Endodermal cell (in vitro differentiated cells): ENCODE data around the gene CR1L. TPM values are rescaled to one million over a fixed set of nuclear protein-coding genes. Genes with fewer than 3 reads are reported as not detected.
A peak's percentile ranks its signal among the peaks of the same experiment; 100 is the strongest.

Source experiments
- DNase-seq: peaks from one replicate; pipeline ENCODE4 v3.0.0-alpha.2; 2017
- H3K27ac ChIP-seq: 2 replicates; pipeline ENCODE4 v1.5.1; 2013; ENCODE audit warnings: mild to moderate bottlenecking, low read depth, low read length, moderate library complexity
- H3K27me3 ChIP-seq: 2 replicates; pipeline ENCODE4 v1.6.1; 2013; ENCODE audit warnings: mild to moderate bottlenecking, low read length, moderate library complexity; ENCODE audit not compliant: insufficient read depth, control insufficient read depth, poor library complexity, severe bottlenecking
- H3K36me3 ChIP-seq: 2 replicates; pipeline ENCODE4 v1.7.0; 2013; ENCODE audit warnings: mild to moderate bottlenecking, low read length, moderate library complexity; ENCODE audit not compliant: control insufficient read depth, insufficient read depth
- H3K4me1 ChIP-seq: one replicate; pipeline ENCODE4 v1.7.0; 2013; ENCODE audit warnings: low read length; ENCODE audit not compliant: control insufficient read depth, insufficient read depth
- H3K4me3 ChIP-seq: 2 replicates; pipeline ENCODE4 v1.5.1; 2013; ENCODE audit warnings: mild to moderate bottlenecking, low read length, moderate library complexity
- H3K9ac ChIP-seq: 2 replicates; pipeline ENCODE4 v1.6.1; 2013; ENCODE audit warnings: mild to moderate bottlenecking, low read length, moderate library complexity; ENCODE audit not compliant: poor library complexity, severe bottlenecking; ENCODE audit errors: extremely low read depth
- H3K9me3 ChIP-seq: 2 replicates; pipeline ENCODE4 v1.6.1; 2013; ENCODE audit warnings: mild to moderate bottlenecking, low read length, moderate library complexity; ENCODE audit not compliant: control insufficient read depth
- H3K27ac Mint-ChIP-seq: 2 replicates; pipeline ENCODE4 v1.8.0; 2020; ENCODE audit warnings: mixed read lengths
- H3K27me3 Mint-ChIP-seq: 2 replicates; pipeline ENCODE4 v1.8.0; 2021; ENCODE audit warnings: mild to moderate bottlenecking, mixed read lengths; ENCODE audit not compliant: insufficient read depth
- H3K36me3 Mint-ChIP-seq: 2 replicates; pipeline ENCODE4 v1.8.0; 2020; ENCODE audit warnings: low read depth, mixed read lengths
- H3K4me1 Mint-ChIP-seq: 2 replicates; pipeline ENCODE4 v1.8.0; 2020; ENCODE audit warnings: mixed read lengths
- H3K4me3 Mint-ChIP-seq: 2 replicates; pipeline ENCODE4 v1.8.0; 2020; ENCODE audit warnings: mild to moderate bottlenecking, moderate library complexity, mixed read lengths
- H3K9me3 Mint-ChIP-seq: 2 replicates; pipeline ENCODE4 v1.8.0; 2020; ENCODE audit warnings: mild to moderate bottlenecking, mixed read lengths
- WGBS, 2 experiments: methylation state at CpG; one replicate each; pipeline versions ENCODE4 v1.1.5 to v1.1.7; 2013; ENCODE audit warnings: missing lambda C conversion rate in 2 of 2, mixed read lengths in 1 of 2; ENCODE audit not compliant: insufficient coverage in 1 of 2, insufficient read length in 1 of 2; 5-methylcytosine and 5-hydroxymethylcytosine counted together
- total RNA-seq, 2 donors: library from RNA; stranded (reverse); fragmentation: NEBNext Ultra II Directional in 1 of 2; extraction: Animal tissue kit (Norgen Biotek cat#: 25700) in 1 of 2; gene quantifications; 2 replicates in 1 of 2; 3 replicates in 1 of 2; pipeline ENCODE4 v1.2.1, GENCODE V29; 2021
- TF ChIP-seq, protein P1 (sequence below): fragments of 200-600 bp; sonication (generic); conservative IDR thresholded peaks from 2 replicates; pipeline ENCODE4 v1.5.0; 2021; ENCODE audit warnings: antibody characterized with exemption, mild to moderate bottlenecking

Gene CR1L
- total RNA-seq, 2 donors from 2014 or later: 1.9 TPM; not detected in 1

GRCh38 chr1:207744000-207744534 is 99.1 kb downstream of the CR1L start:
- no peaks in the 10 kb centered on the region for H3K36me3 ChIP-seq
- H3K27me3 ChIP-seq: no peaks in the 10 kb centered on the region
- TF ChIP-seq, protein P1, sequence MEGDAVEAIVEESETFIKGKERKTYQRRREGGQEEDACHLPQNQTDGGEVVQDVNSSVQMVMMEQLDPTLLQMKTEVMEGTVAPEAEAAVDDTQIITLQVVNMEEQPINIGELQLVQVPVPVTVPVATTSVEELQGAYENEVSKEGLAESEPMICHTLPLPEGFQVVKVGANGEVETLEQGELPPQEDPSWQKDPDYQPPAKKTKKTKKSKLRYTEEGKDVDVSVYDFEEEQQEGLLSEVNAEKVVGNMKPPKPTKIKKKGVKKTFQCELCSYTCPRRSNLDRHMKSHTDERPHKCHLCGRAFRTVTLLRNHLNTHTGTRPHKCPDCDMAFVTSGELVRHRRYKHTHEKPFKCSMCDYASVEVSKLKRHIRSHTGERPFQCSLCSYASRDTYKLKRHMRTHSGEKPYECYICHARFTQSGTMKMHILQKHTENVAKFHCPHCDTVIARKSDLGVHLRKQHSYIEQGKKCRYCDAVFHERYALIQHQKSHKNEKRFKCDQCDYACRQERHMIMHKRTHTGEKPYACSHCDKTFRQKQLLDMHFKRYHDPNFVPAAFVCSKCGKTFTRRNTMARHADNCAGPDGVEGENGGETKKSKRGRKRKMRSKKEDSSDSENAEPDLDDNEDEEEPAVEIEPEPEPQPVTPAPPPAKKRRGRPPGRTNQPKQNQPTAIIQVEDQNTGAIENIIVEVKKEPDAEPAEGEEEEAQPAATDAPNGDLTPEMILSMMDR: no peak
- 88 to 100% methylated on average over 2 to 4 of the region's 4 CpGs for WGBS, 2 experiments
- no peaks in the 10 kb centered on the region for H3K27me3 Mint-ChIP-seq
- H3K36me3 Mint-ChIP-seq: no peaks in the 10 kb centered on the region
- no peak for DNase-seq
- H3K4me1 Mint-ChIP-seq: peaks cover 18% of the 10 kb centered on the region
- H3K4me3 ChIP-seq: no peak overlapping the region
- no peaks in the 10 kb centered on the region for H3K4me1 ChIP-seq
- H3K4me3 Mint-ChIP-seq: no peak overlapping the region
- H3K27ac Mint-ChIP-seq: no peak overlapping the region
- no peak overlapping the region for H3K27ac ChIP-seq
- peaks cover 22% of the 10 kb centered on the region for H3K9me3 Mint-ChIP-seq
- H3K9me3 ChIP-seq: no peaks in the 10 kb centered on the region
- H3K9ac ChIP-seq: no peak overlapping the region

DNA sequence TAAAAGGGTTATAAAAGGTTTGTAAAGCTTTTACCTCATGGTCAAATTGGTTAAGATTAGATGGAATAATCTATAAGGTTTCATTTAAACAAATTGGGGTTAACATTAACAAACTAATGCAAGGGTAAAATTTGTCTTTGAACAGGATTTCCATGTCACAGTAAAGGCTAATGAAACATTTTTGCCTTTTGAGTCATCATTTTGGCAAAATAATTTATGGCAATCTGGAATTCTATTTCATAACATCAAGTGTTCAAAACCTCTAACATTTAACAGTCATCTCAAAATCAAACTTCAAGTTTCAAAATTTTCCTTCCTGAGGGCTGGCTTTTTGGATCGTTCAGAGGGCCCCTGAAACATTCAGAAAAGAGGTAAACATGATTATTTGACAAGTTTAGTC is 100.4 kb downstream of the CR1L start:
- H3K4me1 Mint-ChIP-seq: peaks cover 23% of the 10 kb centered on the region

DNA sequence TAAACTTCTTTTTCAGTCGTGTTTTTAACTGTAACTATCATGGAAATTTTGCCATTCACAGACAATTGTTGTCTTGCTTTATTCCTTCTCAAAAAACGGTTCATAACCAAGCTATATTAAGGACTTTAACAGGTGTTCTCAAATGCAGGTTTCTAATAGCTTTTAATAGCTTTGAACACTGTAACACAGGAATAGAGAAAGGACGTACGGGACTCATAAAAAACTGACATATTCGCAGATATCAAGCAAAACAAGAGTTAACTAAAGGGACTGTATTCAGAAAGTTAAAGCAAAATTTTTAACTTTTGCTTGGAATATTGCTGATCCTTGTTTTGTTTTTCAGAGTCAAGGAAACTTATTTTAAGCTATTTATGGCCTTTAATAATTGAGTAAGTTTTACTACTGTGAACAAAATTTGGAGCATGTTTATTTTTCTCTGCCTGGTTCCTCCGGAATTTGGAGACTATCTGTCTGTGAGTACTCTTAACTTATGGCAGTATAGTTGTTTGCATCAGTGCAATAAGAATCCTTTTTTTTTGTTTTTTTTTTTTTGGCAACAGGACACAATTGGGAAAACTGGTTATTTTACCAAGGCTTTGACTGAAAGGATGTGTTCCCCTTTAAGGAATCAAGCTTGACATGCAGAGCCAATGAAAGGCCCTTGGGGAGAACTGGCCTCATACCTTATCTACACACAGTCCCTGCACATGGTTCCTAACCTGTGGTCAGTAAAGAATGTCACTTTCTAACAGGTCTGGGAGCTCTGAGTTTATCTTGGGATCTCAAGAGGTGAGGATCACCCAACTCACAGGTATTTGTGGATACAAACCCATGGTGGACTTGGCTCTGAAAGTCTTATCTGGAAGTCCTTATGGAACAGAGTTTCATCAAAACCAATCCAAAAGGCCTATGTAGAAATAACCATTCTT is 101.2 kb downstream of the CR1L start:
- peaks cover 19% of the 10 kb centered on the region for H3K9me3 Mint-ChIP-seq
- WGBS, 2 experiments: 92 to 96% methylated on average over 5 to 6 of the region's 6 CpGs
- H3K27ac Mint-ChIP-seq: no peak overlapping the region
- H3K27me3 Mint-ChIP-seq: no peaks in the 10 kb centered on the region
- H3K4me1 ChIP-seq: no peaks in the 10 kb centered on the region
- peaks cover 26% of the 10 kb centered on the region for H3K4me1 Mint-ChIP-seq
- peak; percentile 53 for DNase-seq
- H3K36me3 ChIP-seq: no peaks in the 10 kb centered on the region
- H3K36me3 Mint-ChIP-seq: no peaks in the 10 kb centered on the region
- no peak overlapping the region for H3K4me3 ChIP-seq
- no peak overlapping the region for H3K9ac ChIP-seq
- no peak overlapping the region for H3K27ac ChIP-seq
- H3K27me3 ChIP-seq: no peaks in the 10 kb centered on the region
- TF ChIP-seq, protein P1: no peak
- H3K9me3 ChIP-seq: no peaks in the 10 kb centered on the region
- no peak overlapping the region for H3K4me3 Mint-ChIP-seq

More for the DNA sequence above, 100.4 kb downstream of the CR1L start:
- DNase-seq: no peak
- no peaks in the 10 kb centered on the region for H3K36me3 Mint-ChIP-seq
- TF ChIP-seq, protein P1: no peak
- no peaks in the 10 kb centered on the region for H3K36me3 ChIP-seq
- H3K27ac Mint-ChIP-seq: no peak overlapping the region
- 84% methylated on average over 1 of the region's 1 CpG; no CpG with 5 or more reads in 1 of the 2 experiments for WGBS, 2 experiments
- H3K27me3 Mint-ChIP-seq: no peaks in the 10 kb centered on the region
- peaks cover 22% of the 10 kb centered on the region for H3K9me3 Mint-ChIP-seq
- H3K27me3 ChIP-seq: no peaks in the 10 kb centered on the region
- H3K9me3 ChIP-seq: no peaks in the 10 kb centered on the region
- no peak overlapping the region for H3K27ac ChIP-seq
- no peak overlapping the region for H3K9ac ChIP-seq
- H3K4me3 Mint-ChIP-seq: no peak overlapping the region
- H3K4me3 ChIP-seq: no peak overlapping the region
- no peaks in the 10 kb centered on the region for H3K4me1 ChIP-seq
